GM12878 (cell line): ENCODE measurements around the gene CMSS1. TPM values are rescaled to one million over a fixed set of nuclear protein-coding genes. Genes with fewer than 3 reads are reported as not detected.

ENCODE experiments used
- ATAC-seq: fragments of 200-7000 bp; cut with Tn5 transposase; 3 replicates; pipeline ENCODE4 v1.9.1; 2020; ENCODE audit warnings: mild to moderate bottlenecking, moderate library complexity
- BruUV-seq: library from RNA; stranded (reverse); fragments of 400-500 nt; replicated peaks from 2 replicates; lab custom pipeline; 2021; lab: Mats Ljungman, UMichigan
- CTCF ChIA-PET: fragments of 300-600 bp; sonication (Branson Sonifier 250); formaldehyde crosslinking; extraction: SDS; loops from one replicate; lab custom pipeline; 2021; ENCODE audit warnings: inconsistent platforms; lab: Yijun Ruan, JAX
- POLR2A ChIA-PET: fragments of 350-600 bp; formaldehyde crosslinking; extraction: SDS; loops from one replicate; lab custom pipeline; 2021; ENCODE audit warnings: inconsistent platforms; lab: Charles Lee
- RAD21 ChIA-PET: fragments of 300-600 bp; sonication (Branson Sonifier 250); formaldehyde crosslinking; loops from one replicate; lab custom pipeline; 2023; ENCODE audit warnings: antibody characterized with exemption; ENCODE audit not compliant: unreplicated experiment; lab: Charles Lee
- SMC1A ChIA-PET: fragments of 300-600 bp; sonication (Branson Sonifier 250); formaldehyde crosslinking; loops from one replicate; lab custom pipeline; 2023; ENCODE audit not compliant: unreplicated experiment, uncharacterized antibody; lab: Charles Lee
- DNase-seq: peaks from one replicate; pipeline ENCODE4 v3.0.0-alpha.2; 2011; ENCODE audit warnings: low read depth, low spot score
- FAIRE-seq: peaks from 3 replicates; lab custom pipeline; 2011; peaks lifted over from hg19 to GRCh38; lab: Jason Lieb, UNC
- H2AFZ ChIP-seq: 2 replicates; pipeline ENCODE4 v1.6.0; 2011; ENCODE audit warnings: low read depth, low read length, control low read depth; ENCODE audit not compliant: control insufficient read depth
- H3K27ac ChIP-seq: 2 replicates; pipeline ENCODE4 v1.5.1; 2011; ENCODE audit warnings: control low read depth; ENCODE audit not compliant: control insufficient read depth, insufficient read depth
- H3K27me3 ChIP-seq, 2 experiments: replicated peaks in 1 of 2; 2 replicates each; pipeline versions ENCODE4 v1.6.0 to v1.6.1; 2011; ENCODE audit warnings: low read length in 1 of 2; ENCODE audit not compliant: control insufficient read depth in 2 of 2, insufficient read depth in 2 of 2
- H3K36me3 ChIP-seq, 2 experiments: 2 replicates each; pipeline ENCODE4 v1.5.1; 2011; ENCODE audit warnings: low read length in 1 of 2; ENCODE audit not compliant: control insufficient read depth in 2 of 2, insufficient read depth in 2 of 2
- H3K4me1 ChIP-seq: 2 replicates; pipeline ENCODE4 v1.6.1; 2011; ENCODE audit warnings: mild to moderate bottlenecking, low read length, moderate library complexity, mixed read lengths; ENCODE audit not compliant: control insufficient read depth, insufficient read depth
- H3K4me2 ChIP-seq: 2 replicates; pipeline ENCODE4 v1.6.0; 2011; ENCODE audit warnings: control low read depth; ENCODE audit not compliant: control insufficient read depth, insufficient read depth
- H3K4me3 ChIP-seq: fragments of 200-600 bp; sonication (generic); 2 replicates; pipeline ENCODE4 v1.5.1; 2016
- H3K79me2 ChIP-seq: 2 replicates; pipeline ENCODE4 v1.6.0; 2011; ENCODE audit warnings: low read length; ENCODE audit not compliant: control insufficient read depth, insufficient read depth
- H3K9ac ChIP-seq: 2 replicates; pipeline ENCODE4 v1.8.0; 2011; ENCODE audit warnings: low read length, control low read depth, mixed read lengths; ENCODE audit not compliant: control insufficient read depth, insufficient read depth
- H3K9me3 ChIP-seq: replicated peaks from 3 replicates; pipeline ENCODE4 v1.5.1; 2011; ENCODE audit warnings: mild to moderate bottlenecking, low read length; ENCODE audit not compliant: control insufficient read depth, insufficient read depth
- H4K20me1 ChIP-seq: 2 replicates; pipeline ENCODE4 v1.6.0; 2011; ENCODE audit not compliant: control insufficient read depth, insufficient read depth
- BRCA1 ChIP-seq: IDR thresholded peaks from 2 replicates; pipeline ENCODE4 v1.6.1; 2011; ENCODE audit warnings: low read depth, low read length, improper control_type of control experiment
- CBX5 ChIP-seq: sonication (generic); IDR thresholded peaks from 2 replicates; pipeline ENCODE4 v1.6.1; 2016; ENCODE audit warnings: low read depth, moderate library complexity, mild to moderate bottlenecking, inconsistent platforms
- FOS ChIP-seq: IDR thresholded peaks from 3 replicates; pipeline ENCODE4 v1.6.1; 2011; ENCODE audit warnings: borderline replicate concordance; ENCODE audit not compliant: insufficient read length; ENCODE audit errors: extremely low read depth
- HDAC6 ChIP-seq: fragments of 200-600 bp; sonication (generic); IDR thresholded peaks from one replicate; pipeline ENCODE4 v1.8.0; 2017; ENCODE audit warnings: antibody characterized with exemption; ENCODE audit not compliant: unreplicated experiment
- IKZF1 ChIP-seq: fragments of 450-650 bp; conservative IDR thresholded peaks from 2 replicates; pipeline ENCODE4 v1.6.1; 2017; ENCODE audit warnings: antibody characterized with exemption, mild to moderate bottlenecking
- RFX5 ChIP-seq: IDR thresholded peaks from 2 replicates; pipeline ENCODE4 v1.6.1; 2011; ENCODE audit warnings: low read depth, low read length, improper control_type of control experiment
- ZNF217 ChIP-seq: fragments of 450-650 bp; IDR thresholded peaks from 2 replicates; pipeline ENCODE4 v1.6.1; 2017; ENCODE audit warnings: antibody characterized with exemption, mild to moderate bottlenecking
- ZNF274 ChIP-seq: IDR thresholded peaks from one replicate; pipeline ENCODE4 v1.8.0; 2011; ENCODE audit not compliant: insufficient read length, insufficient read depth
- ZZZ3 ChIP-seq: IDR thresholded peaks from 2 replicates; pipeline ENCODE4 v1.6.1; 2011; ENCODE audit warnings: low read depth; ENCODE audit not compliant: control insufficient read depth, insufficient read length
- WGBS: methylation state at CpG from one replicate; pipeline ENCODE4 v1.1.6; 2016; ENCODE audit warnings: low lambda C conversion rate; ENCODE audit not compliant: insufficient replicate concordance, insufficient coverage; ENCODE audit errors: missing lambda C conversion rate; 5-methylcytosine and 5-hydroxymethylcytosine counted together
- in situ Hi-C: fragments of 300-500 bp; cut with MboI; formaldehyde crosslinking; loops from 9 replicates; pipeline ENCODE4 v1.14.3; 2018; ENCODE audit warnings: mixed read lengths
- intact Hi-C: fragments of 100-400 bp; cut with micrococcal nuclease; formaldehyde crosslinking; loops from one replicate; pipeline ENCODE4 v1.14.2; 2022; ENCODE audit not compliant: unreplicated experiment
- polyA plus RNA-seq, 11 experiments: library from polyadenylated mRNA; depleted of rRNA in 4 of 11; unstranded in 6 of 11; stranded (reverse) in 5 of 11; fragments of >200 nt; fragmentation: Nextera tagmentation in 4 of 11; fragmentation: Illumina TruSeq in 1 of 11; extraction: Ambion mirVana in 4 of 11; extraction: Trizol in 1 of 11; gene quantifications; 1 replicate in 1 of 11; 2 replicates in 10 of 11; pipeline versions ENCODE4 v1.2.1 to v1.2.3, GENCODE V29; 2011 to 2016; ENCODE audit warnings: inconsistent platforms in 2 of 11, missing spikeins in 2 of 11, low read depth in 1 of 11
- total RNA-seq, 4 experiments: library from RNA; depleted of rRNA in 3 of 4; stranded (reverse); fragments of >200 nt in 3 of 4; fragmentation: Illumina TruSeq in 1 of 4; extraction: Trizol in 1 of 4; gene quantifications; 2 replicates each; pipeline versions ENCODE4 v1.2.1 to v1.2.3, GENCODE V29; 2013 to 2021
- TF ChIP-seq, protein P1 (sequence below): fragments of 450-650 bp; formaldehyde crosslinking; IDR thresholded peaks from 2 replicates; pipeline ENCODE4 v1.4.0; 2022; ENCODE audit warnings: mild to moderate bottlenecking, moderate library complexity
- TF ChIP-seq, protein P2 (sequence below): IDR thresholded peaks from 2 replicates; pipeline ENCODE4 v1.6.1; 2011; ENCODE audit warnings: low read depth, mild to moderate bottlenecking, low read length, moderate library complexity, borderline replicate concordance; ENCODE audit errors: extremely low read depth

Gene CMSS1
- total and polyA plus RNA-seq, 10 of the 15 experiments (the other 5 are each of a cell fraction or from before 2014, with no cell fraction given), result 31.0 to 118 (median 70.1) TPM

DNA sequence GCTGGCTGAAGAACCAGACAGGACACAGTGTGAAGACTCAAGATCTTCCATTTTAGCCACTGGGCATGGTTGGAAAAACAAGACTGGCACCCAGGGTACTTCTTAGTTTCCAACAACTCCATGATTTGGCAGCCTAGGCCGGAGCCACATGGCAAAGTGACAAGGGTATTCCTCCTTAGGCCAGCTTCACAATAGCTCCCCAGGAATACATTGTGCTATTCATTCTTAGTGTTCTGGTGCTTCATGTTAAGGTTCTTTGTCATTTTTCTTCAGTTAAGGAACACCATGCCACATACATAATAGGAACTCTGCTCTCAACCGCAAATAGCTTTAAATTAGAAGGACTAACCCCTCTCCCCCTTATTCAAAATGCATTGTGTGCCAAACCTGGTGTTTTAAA, 304.7 kb downstream of the CMSS1 start:
- CTCF ChIA-PET, result no interaction called here
- Histone ChIP-seq H3K4me2 (no peak overlapping the region), H3K9ac (no peak overlapping the region), H3K27ac (no peak overlapping the region), H3K36me3 (no peaks in the 10 kb centered on the region), H3K4me3 (no peak overlapping the region), H3K79me2 (no peaks in the 10 kb centered on the region), H3K9me3 (no peaks in the 10 kb centered on the region), H3K27me3 (no peaks in the 10 kb centered on the region), H2AFZ (no peak overlapping the region), H4K20me1 (no peaks in the 10 kb centered on the region), H3K4me1 (no peaks in the 10 kb centered on the region)
- intact Hi-C loops, result no loop called here
- SMC1A ChIA-PET, result interaction anchor here (0.7 kb wide), 1 partner anchor 14 kb away, joined by 4 read pairs; no protein-coding TSS in a partner anchor
- RAD21 ChIA-PET, result no interaction called here
- no peak for DNase-seq
- in situ Hi-C loops, result no loop called here
- WGBS, result 98% methylated on average over 2 of the region's 2 CpGs
- ATAC-seq, result no peak
- no peak for FAIRE-seq
- TF ChIP-seq, protein P1, sequence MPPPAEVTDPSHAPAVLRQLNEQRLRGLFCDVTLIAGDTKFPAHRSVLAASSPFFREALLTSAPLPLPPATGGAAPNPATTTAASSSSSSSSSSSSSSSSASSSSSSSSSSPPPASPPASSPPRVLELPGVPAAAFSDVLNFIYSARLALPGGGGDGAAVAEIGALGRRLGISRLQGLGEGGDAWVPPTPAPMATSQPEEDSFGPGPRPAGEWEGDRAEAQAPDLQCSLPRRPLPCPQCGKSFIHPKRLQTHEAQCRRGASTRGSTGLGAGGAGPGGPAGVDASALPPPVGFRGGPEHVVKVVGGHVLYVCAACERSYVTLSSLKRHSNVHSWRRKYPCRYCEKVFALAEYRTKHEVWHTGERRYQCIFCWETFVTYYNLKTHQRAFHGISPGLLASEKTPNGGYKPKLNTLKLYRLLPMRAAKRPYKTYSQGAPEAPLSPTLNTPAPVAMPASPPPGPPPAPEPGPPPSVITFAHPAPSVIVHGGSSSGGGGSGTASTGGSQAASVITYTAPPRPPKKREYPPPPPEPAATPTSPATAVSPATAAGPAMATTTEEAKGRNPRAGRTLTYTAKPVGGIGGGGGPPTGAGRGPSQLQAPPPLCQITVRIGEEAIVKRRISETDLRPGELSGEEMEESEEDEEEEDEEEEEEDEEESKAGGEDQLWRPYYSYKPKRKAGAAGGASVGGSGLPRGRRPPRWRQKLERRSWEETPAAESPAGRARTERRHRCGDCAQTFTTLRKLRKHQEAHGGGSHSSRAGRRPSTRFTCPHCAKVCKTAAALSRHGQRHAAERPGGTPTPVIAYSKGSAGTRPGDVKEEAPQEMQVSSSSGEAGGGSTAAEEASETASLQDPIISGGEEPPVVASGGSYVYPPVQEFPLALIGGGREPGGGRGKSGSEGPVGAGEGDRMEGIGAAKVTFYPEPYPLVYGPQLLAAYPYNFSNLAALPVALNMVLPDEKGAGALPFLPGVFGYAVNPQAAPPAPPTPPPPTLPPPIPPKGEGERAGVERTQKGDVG (CRISPR knock-in tag), result no peak
- TF ChIP-seq CBX5, result no peak
- TF ChIP-seq, protein P2, sequence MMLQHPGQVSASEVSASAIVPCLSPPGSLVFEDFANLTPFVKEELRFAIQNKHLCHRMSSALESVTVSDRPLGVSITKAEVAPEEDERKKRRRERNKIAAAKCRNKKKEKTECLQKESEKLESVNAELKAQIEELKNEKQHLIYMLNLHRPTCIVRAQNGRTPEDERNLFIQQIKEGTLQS, result no peak
- no peak for TF ChIP-seq ZNF217
- no peak for TF ChIP-seq RFX5
- TF ChIP-seq BRCA1, result no peak
- no peak for TF ChIP-seq IKZF1
- no peak for TF ChIP-seq HDAC6
- no peak for TF ChIP-seq ZNF274
- no peak for TF ChIP-seq FOS
- no peak for TF ChIP-seq ZZZ3
- POLR2A ChIA-PET, result no interaction called here
- BruUV-seq, result no TSS peak
